K562 (cell line): Measurements from ENCODE around the gene ART4. TPM values are rescaled to one million over a fixed set of nuclear protein-coding genes. Genes with fewer than 3 reads are reported as not detected.

ENCODE experiments used
- FOSL1 ChIP-seq: fragments of 200-800 bp; sonication (Bioruptor generic); conservative IDR thresholded peaks from 2 replicates; pipeline ENCODE4 v1.6.1; 2016; ENCODE audit warnings: missing genetic modification characterization, missing compliant biosample characterization
- HDAC6 ChIP-seq: IDR thresholded peaks from 2 replicates; pipeline ENCODE4 v1.6.1; 2012; ENCODE audit warnings: low read depth, mild to moderate bottlenecking, control low read depth, inconsistent platforms, low read length, moderate library complexity
- HNRNPL ChIP-seq: fragments of 200-400 bp; formaldehyde crosslinking; IDR thresholded peaks from 2 replicates; pipeline ENCODE4 v1.6.1; 2017; ENCODE audit warnings: low read depth, mild to moderate bottlenecking, low read length
- JUNB ChIP-seq: fragments of 450-650 bp; formaldehyde crosslinking; conservative IDR thresholded peaks from 2 replicates; pipeline ENCODE4 v1.4.0; 2020; ENCODE audit warnings: mild to moderate bottlenecking
- KAT7 ChIP-seq: sonication (generic); formaldehyde crosslinking; IDR thresholded peaks from 2 replicates; pipeline ENCODE4 v1.8.0; 2022; ENCODE audit warnings: missing genetic modification reagents, mild to moderate bottlenecking, borderline replicate concordance
- MBD2 ChIP-seq: sonication (generic); IDR thresholded peaks from 2 replicates; pipeline ENCODE4 v1.6.1; 2016; ENCODE audit warnings: low read depth, borderline replicate concordance
- RAD51 ChIP-seq: fragments of 450-650 bp; IDR thresholded peaks from 2 replicates; pipeline ENCODE4 v1.7.1; 2016; ENCODE audit warnings: low read depth, mild to moderate bottlenecking, borderline replicate concordance
- RBFOX2 ChIP-seq: fragments of 200-400 bp; formaldehyde crosslinking; IDR thresholded peaks from 2 replicates; pipeline ENCODE4 v1.6.1; 2017; ENCODE audit warnings: low read depth, mild to moderate bottlenecking, low read length, moderate library complexity
- polyA plus RNA-seq, 8 experiments: library from polyadenylated mRNA; depleted of rRNA in 4 of 8; stranded (reverse) in 5 of 8; unstranded in 3 of 8; fragments of >200 nt; fragmentation: Nextera tagmentation in 2 of 8; fragmentation: Illumina TruSeq in 1 of 8; extraction: Ambion mirVana in 2 of 8; extraction: Trizol in 1 of 8; gene quantifications; 2 replicates each; pipeline versions ENCODE4 v1.2.1 to v1.2.3, GENCODE V29; 2011 to 2014; ENCODE audit warnings: inconsistent platforms in 1 of 8, missing spikeins in 1 of 8
- total RNA-seq, 7 experiments: library from RNA; depleted of rRNA in 6 of 7; stranded (reverse); fragments of >200 nt in 6 of 7; fragmentation: Illumina TruSeq in 2 of 7; extraction: Trizol in 2 of 7; gene quantifications; 2 replicates each; pipeline versions ENCODE4 v1.2.1 to v1.2.3, GENCODE V29; 2011 to 2021; ENCODE audit warnings: low replicate concordance in 1 of 7
- TF ChIP-seq, protein P1 (sequence below), 2 experiments: fragments of 450-650 bp in 1 of 2; IDR thresholded peaks; 2 replicates each; pipeline ENCODE4 v1.6.1; 2011 to 2017; ENCODE audit warnings: low read depth in 2 of 2, antibody characterized with exemption in 1 of 2, borderline replicate concordance in 1 of 2, low read length in 1 of 2, mild to moderate bottlenecking in 1 of 2, mixed read lengths in 1 of 2; ENCODE audit not compliant: control insufficient read depth in 1 of 2

Gene ART4
- total and polyA plus RNA-seq, 9 of the 15 experiments (the other 6 are each of a cell fraction or from before 2014, with no cell fraction given), result 0.07 TPM; not detected in 8

DNA sequence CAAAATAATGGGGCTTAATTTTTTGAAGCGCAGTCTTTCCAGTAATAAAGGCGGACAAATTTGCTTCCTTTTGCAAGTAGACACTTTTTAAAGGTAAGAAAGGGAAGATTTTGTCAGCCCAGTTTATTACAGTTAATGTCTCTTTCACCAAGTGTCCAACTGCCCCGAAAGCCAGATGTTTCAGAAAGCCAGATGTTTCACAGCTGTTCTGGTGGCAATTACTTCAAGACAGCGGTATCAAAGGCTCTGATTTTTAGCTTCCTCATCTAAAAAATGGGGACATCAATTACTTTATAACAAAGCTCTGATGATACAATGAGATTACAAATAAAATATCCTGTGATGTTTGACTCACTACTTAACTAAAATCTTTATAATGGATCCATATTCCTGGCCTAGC lies 41.1 kb downstream of the ART4 start (continued):
- TF ChIP-seq, protein P1, sequence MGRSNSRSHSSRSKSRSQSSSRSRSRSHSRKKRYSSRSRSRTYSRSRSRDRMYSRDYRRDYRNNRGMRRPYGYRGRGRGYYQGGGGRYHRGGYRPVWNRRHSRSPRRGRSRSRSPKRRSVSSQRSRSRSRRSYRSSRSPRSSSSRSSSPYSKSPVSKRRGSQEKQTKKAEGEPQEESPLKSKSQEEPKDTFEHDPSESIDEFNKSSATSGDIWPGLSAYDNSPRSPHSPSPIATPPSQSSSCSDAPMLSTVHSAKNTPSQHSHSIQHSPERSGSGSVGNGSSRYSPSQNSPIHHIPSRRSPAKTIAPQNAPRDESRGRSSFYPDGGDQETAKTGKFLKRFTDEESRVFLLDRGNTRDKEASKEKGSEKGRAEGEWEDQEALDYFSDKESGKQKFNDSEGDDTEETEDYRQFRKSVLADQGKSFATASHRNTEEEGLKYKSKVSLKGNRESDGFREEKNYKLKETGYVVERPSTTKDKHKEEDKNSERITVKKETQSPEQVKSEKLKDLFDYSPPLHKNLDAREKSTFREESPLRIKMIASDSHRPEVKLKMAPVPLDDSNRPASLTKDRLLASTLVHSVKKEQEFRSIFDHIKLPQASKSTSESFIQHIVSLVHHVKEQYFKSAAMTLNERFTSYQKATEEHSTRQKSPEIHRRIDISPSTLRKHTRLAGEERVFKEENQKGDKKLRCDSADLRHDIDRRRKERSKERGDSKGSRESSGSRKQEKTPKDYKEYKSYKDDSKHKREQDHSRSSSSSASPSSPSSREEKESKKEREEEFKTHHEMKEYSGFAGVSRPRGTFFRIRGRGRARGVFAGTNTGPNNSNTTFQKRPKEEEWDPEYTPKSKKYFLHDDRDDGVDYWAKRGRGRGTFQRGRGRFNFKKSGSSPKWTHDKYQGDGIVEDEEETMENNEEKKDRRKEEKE (IDR thresholded peaks at IDR 0.05; ENCODE audit: borderline replicate concordance in 1 of 2, control insufficient read depth in 1 of 2, low read depth in 2 of 2, low read length in 1 of 2), result no peak
- TF ChIP-seq MBD2 (no peak), RBFOX2 (no peak), HDAC6 (no peak), HNRNPL (no peak), JUNB (CRISPR knock-in tag) (no peak), RAD51 (no peak), KAT7 (CRISPR knock-in tag) (no peak), FOSL1 (tag) (no peak)
